M059J (cell line): ENCODE results near the gene DCHS2. TPM values are rescaled to one million over a fixed set of nuclear protein-coding genes. Genes with fewer than 3 reads are reported as not detected.

Experiments used
- DNase-seq: peaks from one replicate; pipeline ENCODE4 v3.0.0-alpha.2; 2012; ENCODE audit warnings: low read depth
- total RNA-seq: library from RNA; depleted of rRNA; stranded (reverse); fragments of >200 nt; shearing (Covaris generic); gene quantifications from 2 replicates; pipeline ENCODE4 v1.2.3, GENCODE V29; 2014

Gene DCHS2
- total RNA-seq, 1 experiment from 2014 or later = under 0.01 TPM

DNA sequence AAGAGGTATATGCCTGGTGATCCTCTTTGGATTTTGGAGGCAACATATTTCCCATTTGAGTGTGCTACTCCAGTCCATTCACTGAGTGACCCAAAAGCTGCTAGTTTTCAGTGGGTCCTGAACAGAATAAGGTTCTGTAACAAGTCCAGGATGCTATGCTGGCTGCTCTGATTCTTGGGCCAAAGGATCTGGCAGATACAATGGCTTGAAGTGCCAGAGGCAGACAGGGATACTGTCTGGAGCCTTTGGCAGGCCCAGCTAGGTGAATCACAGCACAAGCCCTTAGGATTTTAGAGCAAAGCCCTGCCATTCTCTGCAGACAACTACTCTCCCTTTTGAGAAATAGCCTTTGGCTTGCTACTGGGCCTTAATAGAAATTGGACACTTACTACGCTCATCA lies 40.6 kb downstream of the DCHS2 start:
- DNase-seq = no peak

GRCh38 chr4:154444958-154445357 lies 46.6 kb downstream of the DCHS2 start:
- DNase-seq = no peak

GRCh38 chr4:154441982-154442381 lies 49.6 kb downstream of the DCHS2 start:
- no peak for DNase-seq

DNA sequence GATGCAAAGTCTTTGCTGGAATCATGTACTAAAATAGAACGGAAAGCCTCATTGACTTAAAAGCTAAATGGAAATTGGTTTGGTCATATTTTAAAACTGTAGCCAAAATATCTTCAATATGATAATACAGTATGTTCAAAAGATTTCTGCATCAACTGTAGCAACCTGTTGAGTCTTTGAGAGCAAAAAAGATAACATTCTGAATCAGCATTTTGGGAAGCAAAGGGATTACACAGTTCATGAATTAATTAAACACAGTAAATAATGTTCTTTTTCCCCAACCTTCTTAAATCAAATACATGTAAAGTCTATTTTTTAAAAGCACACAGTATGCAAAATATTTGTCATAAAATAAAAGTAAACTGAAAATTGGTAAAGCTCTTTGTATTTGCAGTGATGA lies 50.5 kb downstream of the DCHS2 start:
- DNase-seq = no peak

- no peak for DNase-seq
These were observed 52.4 kb downstream of the DCHS2 start for GRCh38 chr4:154439224-154439623.

- DNase-seq = no peak
These were observed 55.7 kb downstream of the DCHS2 start for GRCh38 chr4:154435895-154436294.

DNA sequence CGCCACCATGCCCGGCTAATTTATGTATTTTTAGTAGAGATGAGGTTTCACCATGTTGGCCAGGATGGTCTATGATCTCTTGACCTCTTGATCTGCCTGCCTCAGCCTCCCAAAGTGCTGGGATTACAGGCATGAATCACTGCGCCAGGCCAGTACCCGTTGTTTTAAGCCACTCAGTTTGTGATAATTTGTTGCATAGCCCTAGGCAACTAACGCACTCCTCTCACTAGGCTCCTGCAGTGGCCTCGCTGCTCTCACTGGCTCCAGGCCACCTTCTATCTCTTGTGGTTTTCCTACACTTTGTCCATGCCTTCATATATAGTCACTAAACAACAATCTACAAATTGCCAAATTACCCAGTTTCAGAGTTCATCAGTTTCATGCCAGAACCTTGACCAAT lies 58.1 kb downstream of the DCHS2 start:
- peak; percentile 53 for DNase-seq

GRCh38 chr4:154429176-154429575 lies 62.4 kb downstream of the DCHS2 start:
- no peak for DNase-seq

DNA sequence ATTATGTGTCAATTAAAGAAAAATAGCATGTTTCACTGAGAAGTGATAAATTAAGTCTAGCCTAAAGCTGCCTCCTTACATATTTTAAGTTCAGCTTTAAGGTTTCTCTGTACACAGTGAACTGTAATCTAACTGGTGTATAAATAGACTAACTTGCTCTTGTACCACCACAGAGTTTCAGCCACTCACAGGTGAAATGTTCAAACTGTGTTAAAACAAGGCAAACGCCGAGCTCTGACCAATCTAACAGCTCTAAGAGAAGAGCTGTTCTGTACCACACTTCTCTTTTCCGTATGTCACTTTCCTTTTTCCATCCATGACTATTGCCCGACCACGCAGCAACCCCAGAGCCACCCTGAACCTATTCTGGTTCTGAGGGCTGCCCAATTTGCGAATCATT lies 64.5 kb downstream of the DCHS2 start:
- DNase-seq = no peak

DNA sequence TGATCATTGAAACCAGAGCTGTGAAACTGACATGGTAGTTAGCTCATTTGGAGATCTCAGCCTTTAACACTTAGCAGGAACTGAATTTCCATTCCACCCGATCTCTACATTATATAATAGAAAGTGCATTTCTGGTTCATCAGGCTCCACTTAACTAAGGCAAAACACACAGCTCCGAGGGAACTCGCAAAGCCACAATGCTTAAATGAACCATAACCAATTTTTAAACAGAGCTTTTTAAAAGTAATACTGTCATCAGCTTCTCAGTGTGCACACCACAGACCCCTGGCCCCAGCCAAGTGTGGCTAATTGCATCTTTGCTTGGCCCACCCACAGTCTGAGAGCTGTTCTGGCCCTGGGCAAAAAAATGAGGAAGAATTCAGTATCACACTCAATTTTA lies 66.1 kb downstream of the DCHS2 start:
- no peak for DNase-seq

DNA sequence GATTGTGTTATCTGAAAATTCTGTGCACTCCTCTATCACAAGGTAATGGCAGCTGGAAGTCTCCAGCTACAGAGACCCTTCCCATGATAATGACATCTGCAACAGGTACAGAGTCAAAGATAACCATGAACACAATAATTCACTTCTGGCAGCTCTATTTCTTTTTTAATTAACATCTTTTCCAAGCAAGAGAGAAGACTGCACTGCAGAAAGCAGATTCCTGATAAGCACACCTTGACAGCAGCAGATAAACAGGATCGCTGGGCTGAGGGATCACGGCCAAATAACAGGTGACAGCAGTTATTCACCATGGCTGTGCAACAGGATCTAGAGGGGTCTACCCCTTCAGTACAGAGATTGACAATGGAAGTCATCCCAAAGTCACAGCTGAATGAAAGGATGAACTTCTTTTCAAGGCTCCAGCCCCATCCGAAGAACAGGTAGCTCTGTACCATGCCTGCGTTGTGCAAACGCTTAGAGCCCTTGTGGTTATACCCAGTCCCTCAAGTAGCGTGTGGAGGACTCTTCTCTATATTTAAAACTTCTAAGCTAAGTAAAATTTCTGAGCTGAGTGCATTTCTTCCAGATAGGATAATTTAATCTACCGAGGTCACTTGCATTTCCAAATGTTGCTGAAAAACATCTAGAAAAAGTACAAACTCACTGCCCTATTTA lies 66.7 kb downstream of the DCHS2 start:
- no peak for DNase-seq

GRCh38 chr4:154422152-154422551 lies 69.4 kb downstream of the DCHS2 start:
- no peak for DNase-seq

GRCh38 chr4:154421618-154422017 lies 70.0 kb downstream of the DCHS2 start:
- DNase-seq = no peak

DNA sequence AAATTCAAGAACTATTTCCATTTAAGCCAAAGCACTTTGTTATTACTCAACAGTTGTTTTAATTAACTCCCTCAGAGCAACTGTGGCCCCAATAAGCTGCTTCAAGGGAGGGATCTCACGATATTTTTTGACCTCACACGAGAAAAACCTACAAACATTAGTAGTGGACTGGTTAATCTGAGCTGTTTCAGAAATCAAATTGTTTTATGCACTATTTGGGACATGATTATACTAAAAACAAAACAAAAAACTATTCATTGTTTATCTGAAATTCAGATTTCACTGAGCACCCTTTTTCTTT lies 74.3 kb downstream of the DCHS2 start:
- DNase-seq = no peak

DNA sequence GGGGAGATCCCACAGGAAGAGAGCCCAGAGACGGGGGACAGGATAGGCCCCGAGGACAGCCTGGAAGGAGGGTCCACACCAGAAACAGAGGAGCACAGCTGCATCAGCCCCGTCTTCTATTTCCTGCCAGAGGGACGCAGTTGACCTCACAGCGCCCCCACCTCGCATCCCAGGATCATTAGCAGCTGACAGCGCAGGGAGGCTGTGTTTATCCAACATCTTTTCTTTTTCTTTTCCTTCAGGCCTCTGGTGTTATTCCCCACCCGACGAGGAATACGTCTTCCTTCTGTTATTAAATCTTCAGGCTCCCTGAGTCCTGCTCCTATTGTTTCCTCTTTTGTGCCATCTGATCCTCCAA lies 75.4 kb downstream of the DCHS2 start:
- DNase-seq = no peak

- DNase-seq = no peak
These were observed 76.3 kb downstream of the DCHS2 start for GRCh38 chr4:154415313-154415712.

DNA sequence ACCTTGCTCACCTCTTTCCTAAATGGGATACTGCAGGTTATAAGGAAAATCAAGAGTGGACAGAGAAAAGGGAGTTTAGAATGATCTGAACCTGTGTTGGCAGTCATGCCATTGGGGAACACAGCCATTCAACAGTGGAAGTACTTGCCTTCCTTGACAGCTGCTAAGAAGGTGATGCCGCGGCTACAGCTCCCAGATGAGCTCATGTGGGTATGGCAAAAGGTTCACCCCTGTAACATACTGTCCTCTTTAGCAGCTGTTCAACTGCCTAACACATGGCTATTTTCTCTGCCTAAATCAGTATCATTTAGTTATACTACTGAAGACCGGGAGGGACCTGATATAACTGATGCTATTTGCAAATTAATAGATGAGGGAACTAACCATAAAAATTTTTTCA lies 76.8 kb downstream of the DCHS2 start:
- DNase-seq = no peak

GRCh38 chr4:154414371-154414770 lies 77.2 kb downstream of the DCHS2 start:
- no peak for DNase-seq

GRCh38 chr4:154407443-154407842 lies 84.2 kb downstream of the DCHS2 start:
- DNase-seq = no peak

GRCh38 chr4:154406018-154406795 lies 85.4 kb downstream of the DCHS2 start:
- no peak for DNase-seq

DNA sequence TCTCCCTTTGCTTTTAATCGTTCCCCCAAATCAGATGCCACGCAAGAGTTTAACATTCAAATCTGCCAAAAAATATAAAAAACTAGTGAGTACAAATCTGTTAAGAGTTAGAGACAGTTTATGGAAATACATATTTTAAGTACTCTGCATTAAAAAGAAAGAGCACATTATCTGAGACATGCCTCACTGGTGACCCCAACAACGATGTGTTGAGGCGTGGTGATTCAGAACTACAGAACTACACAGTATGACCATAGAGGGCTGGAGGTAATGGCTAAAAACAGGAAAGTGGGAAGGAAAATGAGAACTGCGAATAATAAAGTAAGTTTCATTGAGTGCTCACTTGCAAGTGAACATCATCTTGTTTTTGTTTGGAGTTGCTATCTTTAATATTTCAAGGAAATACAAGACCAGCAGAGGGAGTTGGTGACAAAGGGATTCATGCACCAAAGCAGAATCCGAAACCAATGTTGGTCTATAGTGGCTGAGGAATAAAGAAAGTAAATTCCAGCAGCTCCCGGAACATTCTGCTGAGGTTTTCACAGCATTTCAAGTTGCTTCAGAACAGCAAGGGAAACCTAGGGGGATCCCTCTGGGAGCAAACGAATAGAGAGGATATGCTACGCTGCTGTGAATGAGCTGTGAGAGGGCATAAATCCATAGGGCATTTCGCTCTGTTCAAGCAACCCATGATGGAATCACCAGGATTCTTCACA lies 92.2 kb downstream of the DCHS2 start:
- DNase-seq = peak; percentile 39

GRCh38 chr4:154390324-154390723 lies 101.3 kb downstream of the DCHS2 start:
- DNase-seq = no peak

- no peak for DNase-seq
These were observed 102.5 kb downstream of the DCHS2 start for GRCh38 chr4:154389148-154389547.
